ENCODE data around the gene ABCC1. TPM values are rescaled to one million over a fixed set of nuclear protein-coding genes. Genes with fewer than 3 reads are reported as not detected.
"Not testable (repeated sequence)": the region's sequence is repeated elsewhere in the genome, so short reads cannot be mapped to it uniquely, and the experiment has no call there.

ABCC1 gene
- total and polyA plus RNA-seq, 2 experiments from 2014 or later, result 7.0 to 9.3 TPM

DNA sequence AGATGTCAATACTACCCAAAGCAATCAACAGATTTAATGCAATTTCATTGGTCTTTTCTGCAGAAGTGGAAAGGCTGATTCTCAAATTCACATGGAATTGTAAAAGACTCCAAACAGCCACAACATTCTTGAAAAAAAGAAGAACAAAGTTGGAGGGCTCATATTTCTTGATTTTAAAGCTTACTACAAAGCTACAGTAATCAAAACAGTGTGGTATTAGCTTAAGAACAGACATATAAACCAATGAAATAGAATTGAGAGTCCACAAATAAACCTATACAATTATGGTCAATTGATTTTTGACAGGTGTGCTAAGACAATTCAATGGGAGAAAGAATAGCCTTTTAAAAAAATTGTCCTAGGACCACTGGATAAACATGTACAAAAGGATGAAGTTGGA, 14.4 kb upstream of the ABCC1 start:
- Histone ChIP-seq H3K27me3 (no peaks in the 10 kb centered on the region), H2AFZ (no peak overlapping the region), H3K4me1 (ENCODE audit: insufficient read depth) (no peaks in the 10 kb centered on the region), H3K4me3 (no peak overlapping the region), H3K79me2 (no peaks in the 10 kb centered on the region), H3K27ac (no peak overlapping the region), H3K36me3 (replicated peaks; ENCODE audit: insufficient read depth, low read depth) (no peaks in the 10 kb centered on the region), H3K9me3 (ENCODE audit: low read depth) (no peaks in the 10 kb centered on the region), H3K4me2 (no peak overlapping the region), H3K9me2 (replicated peaks; ENCODE audit: insufficient read depth) (no peaks in the 10 kb centered on the region), H4K20me1 (ENCODE audit: insufficient read depth, poor library complexity, severe bottlenecking) (no peaks in the 10 kb centered on the region)
- no peak for DNase-seq (ENCODE audit: low spot score)
- TF ChIP-seq CTCF (IDR thresholded peaks at IDR 0.05; ENCODE audit: poor library complexity) (no peak), EZH2 (IDR thresholded peaks at IDR 0.05; ENCODE audit: borderline replicate concordance) (no peak), EZH2phosphoT487 (IDR thresholded peaks at IDR 0.05; ENCODE audit: low read depth, severe bottlenecking, unreplicated experiment) (no peak)

DNA sequence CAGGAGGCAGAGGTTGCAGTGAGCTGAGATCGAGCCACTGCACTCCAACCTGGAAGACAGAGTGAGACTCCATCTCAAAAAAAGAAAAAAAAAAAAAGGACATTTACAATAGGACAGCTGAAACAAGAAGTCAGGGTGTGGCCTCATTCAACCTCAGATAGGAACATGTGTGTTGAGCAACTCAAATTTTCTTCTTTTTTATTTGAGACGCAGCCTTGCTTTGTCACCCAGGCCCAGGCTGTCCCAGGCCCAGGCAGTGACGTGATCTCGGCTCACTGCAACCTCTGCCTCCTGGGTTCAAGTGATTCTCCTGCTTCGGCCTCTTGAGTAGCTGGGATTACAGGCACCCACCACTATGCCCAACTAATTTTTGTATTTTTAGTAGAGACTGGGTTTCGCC, 12.6 kb upstream of the ABCC1 start:
- not testable (repeated sequence) for H3K27me3 ChIP-seq; H3K4me2 ChIP-seq; H3K36me3 ChIP-seq (replicated peaks; ENCODE audit: insufficient read depth, low read depth); H4K20me1 ChIP-seq (ENCODE audit: insufficient read depth, poor library complexity, severe bottlenecking); H3K4me3 ChIP-seq; H3K79me2 ChIP-seq; H3K9me2 ChIP-seq (replicated peaks; ENCODE audit: insufficient read depth); H2AFZ ChIP-seq; DNase-seq (ENCODE audit: low spot score); H3K27ac ChIP-seq; H3K4me1 ChIP-seq (ENCODE audit: insufficient read depth); H3K9me3 ChIP-seq (ENCODE audit: low read depth)
- 93% methylated on average over 6 of the region's 6 CpGs for WGBS (ENCODE audit: low lambda C conversion rate, missing lambda C conversion rate)

DNA sequence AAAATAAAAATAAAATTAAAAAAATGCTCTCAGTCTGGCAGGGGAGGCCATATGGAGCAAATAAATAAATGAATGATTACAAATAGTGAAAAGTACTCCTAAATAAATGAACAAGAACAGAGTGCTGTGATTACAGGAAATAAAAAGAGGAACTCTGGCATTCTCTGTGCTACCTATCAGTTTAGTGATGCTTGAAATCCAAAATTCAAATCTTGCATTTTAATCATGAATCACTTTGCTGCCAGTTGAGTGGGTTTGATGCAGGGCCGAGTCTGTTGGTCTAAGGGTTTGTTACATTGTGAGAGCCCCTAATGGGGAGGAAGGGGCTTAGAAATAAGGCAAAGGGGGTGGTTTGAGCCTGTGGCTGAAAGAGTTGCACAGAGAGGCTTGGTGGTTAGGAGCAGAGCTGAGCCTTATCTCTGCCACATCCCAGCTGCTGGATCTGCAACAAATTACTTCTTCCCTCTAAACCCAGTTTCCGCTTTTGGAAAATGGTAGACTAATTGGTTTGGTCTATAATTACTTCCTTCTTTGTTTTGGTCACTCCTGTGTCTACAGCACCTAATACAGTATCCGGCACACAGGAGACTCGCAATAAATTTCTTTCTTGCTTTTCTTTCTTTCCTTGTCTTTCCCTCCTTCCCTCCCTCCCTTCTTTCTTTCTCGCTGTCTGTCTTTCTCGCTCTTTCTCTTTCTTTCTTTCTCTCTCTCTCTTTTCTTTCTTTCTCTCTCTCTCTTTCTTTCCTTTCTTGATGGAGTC, 6.3 kb upstream of the ABCC1 start:
- H3K4me2 ChIP-seq, result no peak overlapping the region
- H3K4me3 ChIP-seq, result no peak overlapping the region
- H4K20me1 ChIP-seq (ENCODE audit: insufficient read depth, poor library complexity, severe bottlenecking), result no peaks in the 10 kb centered on the region
- WGBS (ENCODE audit: low lambda C conversion rate, missing lambda C conversion rate), result 77% methylated on average over 6 of the region's 6 CpGs
- H3K79me2 ChIP-seq, result no peaks in the 10 kb centered on the region
- H3K36me3 ChIP-seq (replicated peaks; ENCODE audit: insufficient read depth, low read depth), result no peaks in the 10 kb centered on the region
- H2AFZ ChIP-seq, result no peak overlapping the region
- H3K27ac ChIP-seq, result no peak overlapping the region
- no peak for DNase-seq (ENCODE audit: low spot score)
- H3K4me1 ChIP-seq (ENCODE audit: insufficient read depth), result no peaks in the 10 kb centered on the region
- H3K9me2 ChIP-seq (replicated peaks; ENCODE audit: insufficient read depth), result no peaks in the 10 kb centered on the region
- no peaks in the 10 kb centered on the region for H3K9me3 ChIP-seq (ENCODE audit: low read depth)
- TF ChIP-seq EZH2phosphoT487 (IDR thresholded peaks at IDR 0.05; ENCODE audit: low read depth, severe bottlenecking, unreplicated experiment) (no peak), EZH2 (IDR thresholded peaks at IDR 0.05; ENCODE audit: borderline replicate concordance) (no peak), CTCF (IDR thresholded peaks at IDR 0.05; ENCODE audit: poor library complexity) (no peak)
- H3K27me3 ChIP-seq, result no peaks in the 10 kb centered on the region

DNA sequence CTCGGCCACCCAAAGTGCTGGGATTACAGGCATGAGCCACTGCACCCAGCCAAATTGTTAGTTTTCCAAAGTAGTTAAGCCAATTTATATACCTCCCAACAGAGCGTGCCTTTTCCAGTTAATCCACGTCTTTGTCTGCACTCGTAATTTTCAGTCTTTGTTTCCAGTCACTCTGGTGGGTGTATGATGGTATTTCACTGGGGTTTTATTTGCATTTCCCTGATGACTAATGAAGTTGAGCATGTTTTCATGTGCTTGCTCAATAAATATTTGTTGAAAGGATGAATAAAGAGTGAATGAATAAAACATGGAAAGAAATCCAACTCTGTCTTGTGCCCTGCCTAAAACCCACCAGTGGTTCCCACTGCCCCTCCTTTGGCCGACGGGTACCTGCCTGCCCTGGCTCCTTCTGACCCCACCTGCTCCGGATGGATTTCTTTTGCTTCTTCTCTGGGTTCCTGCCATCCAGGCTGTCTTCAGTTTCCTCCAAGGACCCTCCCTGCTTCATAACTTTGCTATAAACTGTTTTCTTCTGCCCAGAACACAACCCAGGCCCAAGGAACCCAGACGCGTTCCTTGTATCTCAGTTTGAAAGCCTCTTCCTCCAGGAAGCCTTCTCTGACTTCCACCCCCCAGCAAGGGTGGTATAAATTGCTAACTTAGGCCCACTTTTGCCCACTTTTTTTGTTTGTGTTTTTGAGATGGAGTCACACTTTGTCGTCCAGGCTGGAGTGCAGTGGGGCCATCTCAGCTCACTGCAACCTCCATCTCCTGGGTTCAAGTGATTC, 3.0 kb upstream of the ABCC1 start:
- Histone ChIP-seq H3K27me3 (no peaks in the 10 kb centered on the region), H3K4me2 (no peak overlapping the region), H3K9me3 (ENCODE audit: low read depth) (no peaks in the 10 kb centered on the region), H4K20me1 (ENCODE audit: insufficient read depth, poor library complexity, severe bottlenecking) (no peaks in the 10 kb centered on the region), H3K79me2 (peaks cover 15% of the 10 kb centered on the region), H3K4me1 (ENCODE audit: insufficient read depth) (peaks cover 6% of the 10 kb centered on the region), H3K4me3 (no peak overlapping the region), H2AFZ (no peak overlapping the region), H3K27ac (no peak overlapping the region), H3K36me3 (replicated peaks; ENCODE audit: insufficient read depth, low read depth) (no peaks in the 10 kb centered on the region), H3K9me2 (replicated peaks; ENCODE audit: insufficient read depth) (no peaks in the 10 kb centered on the region)
- 61% methylated on average over 10 of the region's 10 CpGs for WGBS (ENCODE audit: low lambda C conversion rate, missing lambda C conversion rate)
- no peak for TF ChIP-seq EZH2phosphoT487 (IDR thresholded peaks at IDR 0.05; ENCODE audit: low read depth, severe bottlenecking, unreplicated experiment)
- TF ChIP-seq EZH2 (IDR thresholded peaks at IDR 0.05; ENCODE audit: borderline replicate concordance), result no peak
- TF ChIP-seq CTCF (IDR thresholded peaks at IDR 0.05; ENCODE audit: poor library complexity), result no peak
- DNase-seq (ENCODE audit: low spot score), result peak; percentile 21
